Liver (tissue), 3 donors: ENCODE results near the gene CDCA5.

Experiments used
- SP1 ChIP-seq: IDR thresholded peaks from 2 replicates; pipeline ENCODE4 v1.6.1; 2018; ENCODE audit warnings: antibody characterized with exemption, mild to moderate bottlenecking
- TF ChIP-seq, protein P1 (sequence below): fragments of 150-350 bp; IDR thresholded peaks from 2 replicates; pipeline ENCODE4 v1.5.1; 2017; ENCODE audit warnings: improper control_type of control experiment, low read depth, low read length; ENCODE audit not compliant: missing input control
- TF ChIP-seq, protein P2 (sequence below): IDR thresholded peaks from 2 replicates; pipeline ENCODE4 v1.6.1; 2016; ENCODE audit warnings: antibody characterized with exemption
- donor health status: healthy.
- donor health status: healthy.

GRCh38 chr11:65104628-65105027 lies 20.8 kb upstream of the CDCA5 start:
- TF ChIP-seq, protein P1, sequence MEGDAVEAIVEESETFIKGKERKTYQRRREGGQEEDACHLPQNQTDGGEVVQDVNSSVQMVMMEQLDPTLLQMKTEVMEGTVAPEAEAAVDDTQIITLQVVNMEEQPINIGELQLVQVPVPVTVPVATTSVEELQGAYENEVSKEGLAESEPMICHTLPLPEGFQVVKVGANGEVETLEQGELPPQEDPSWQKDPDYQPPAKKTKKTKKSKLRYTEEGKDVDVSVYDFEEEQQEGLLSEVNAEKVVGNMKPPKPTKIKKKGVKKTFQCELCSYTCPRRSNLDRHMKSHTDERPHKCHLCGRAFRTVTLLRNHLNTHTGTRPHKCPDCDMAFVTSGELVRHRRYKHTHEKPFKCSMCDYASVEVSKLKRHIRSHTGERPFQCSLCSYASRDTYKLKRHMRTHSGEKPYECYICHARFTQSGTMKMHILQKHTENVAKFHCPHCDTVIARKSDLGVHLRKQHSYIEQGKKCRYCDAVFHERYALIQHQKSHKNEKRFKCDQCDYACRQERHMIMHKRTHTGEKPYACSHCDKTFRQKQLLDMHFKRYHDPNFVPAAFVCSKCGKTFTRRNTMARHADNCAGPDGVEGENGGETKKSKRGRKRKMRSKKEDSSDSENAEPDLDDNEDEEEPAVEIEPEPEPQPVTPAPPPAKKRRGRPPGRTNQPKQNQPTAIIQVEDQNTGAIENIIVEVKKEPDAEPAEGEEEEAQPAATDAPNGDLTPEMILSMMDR = no peak
- no peak for TF ChIP-seq SP1
- TF ChIP-seq, protein P2, sequence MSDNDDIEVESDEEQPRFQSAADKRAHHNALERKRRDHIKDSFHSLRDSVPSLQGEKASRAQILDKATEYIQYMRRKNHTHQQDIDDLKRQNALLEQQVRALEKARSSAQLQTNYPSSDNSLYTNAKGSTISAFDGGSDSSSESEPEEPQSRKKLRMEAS = no peak
